Bronchial epithelial cell (primary cell): ENCODE results near the gene CHD1L. TPM values are rescaled to one million over a fixed set of nuclear protein-coding genes. Genes with fewer than 3 reads are reported as not detected.

Experiments used
- DNase-seq: peaks from one replicate; pipeline ENCODE4 v3.0.0-alpha.2; 2010; ENCODE audit warnings: low read depth
- FAIRE-seq: peaks from 2 replicates; lab custom pipeline; 2011; peaks lifted over from hg19 to GRCh38; lab: Jason Lieb, UNC
- H3K27me3 ChIP-seq: 2 replicates; pipeline ENCODE4 v1.5.1; 2011; ENCODE audit warnings: low read length; ENCODE audit not compliant: control insufficient read depth, insufficient read depth
- H3K36me3 ChIP-seq: 2 replicates; pipeline ENCODE4 v1.5.1; 2011; ENCODE audit warnings: low read length; ENCODE audit not compliant: control insufficient read depth, insufficient read depth
- H3K4me3 ChIP-seq: 2 replicates; pipeline ENCODE4 v1.5.1; 2011; ENCODE audit warnings: mild to moderate bottlenecking, low read depth, low read length, control low read depth
- total RNA-seq: library from RNA; depleted of rRNA; stranded (reverse); fragments of >200 nt; gene quantifications from 2 replicates; pipeline ENCODE4 v1.2.1, GENCODE V29; 2014
- TF ChIP-seq, protein P1 (sequence below): IDR thresholded peaks from 2 replicates; pipeline ENCODE4 v1.5.1; 2011; ENCODE audit warnings: mild to moderate bottlenecking, moderate library complexity, low read length, control low read depth, inconsistent platforms; ENCODE audit not compliant: insufficient read depth, severe bottlenecking

Gene CHD1L
- total RNA-seq, 1 donor from 2014 or later = 30.8 TPM

DNA sequence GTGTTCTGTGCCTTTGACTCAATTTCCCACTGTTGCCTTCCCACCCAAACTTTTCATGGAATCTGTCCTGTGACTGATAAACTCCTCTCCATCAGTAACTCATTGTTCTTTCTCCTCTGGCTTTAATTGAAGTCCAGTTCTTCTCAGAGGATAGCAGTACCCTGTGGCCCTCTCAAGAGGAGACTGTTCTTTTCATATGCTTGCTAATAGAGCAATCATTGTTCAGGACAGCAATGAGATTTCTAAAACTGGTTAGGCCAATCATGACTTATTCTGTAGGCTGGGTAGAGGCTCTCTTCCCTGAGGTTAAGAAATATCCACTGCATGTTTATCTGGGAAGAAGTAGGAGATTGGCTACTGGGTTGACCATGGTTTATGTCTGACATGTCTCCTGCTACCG, 98.8 kb downstream of the CHD1L start:
- TF ChIP-seq, protein P1, sequence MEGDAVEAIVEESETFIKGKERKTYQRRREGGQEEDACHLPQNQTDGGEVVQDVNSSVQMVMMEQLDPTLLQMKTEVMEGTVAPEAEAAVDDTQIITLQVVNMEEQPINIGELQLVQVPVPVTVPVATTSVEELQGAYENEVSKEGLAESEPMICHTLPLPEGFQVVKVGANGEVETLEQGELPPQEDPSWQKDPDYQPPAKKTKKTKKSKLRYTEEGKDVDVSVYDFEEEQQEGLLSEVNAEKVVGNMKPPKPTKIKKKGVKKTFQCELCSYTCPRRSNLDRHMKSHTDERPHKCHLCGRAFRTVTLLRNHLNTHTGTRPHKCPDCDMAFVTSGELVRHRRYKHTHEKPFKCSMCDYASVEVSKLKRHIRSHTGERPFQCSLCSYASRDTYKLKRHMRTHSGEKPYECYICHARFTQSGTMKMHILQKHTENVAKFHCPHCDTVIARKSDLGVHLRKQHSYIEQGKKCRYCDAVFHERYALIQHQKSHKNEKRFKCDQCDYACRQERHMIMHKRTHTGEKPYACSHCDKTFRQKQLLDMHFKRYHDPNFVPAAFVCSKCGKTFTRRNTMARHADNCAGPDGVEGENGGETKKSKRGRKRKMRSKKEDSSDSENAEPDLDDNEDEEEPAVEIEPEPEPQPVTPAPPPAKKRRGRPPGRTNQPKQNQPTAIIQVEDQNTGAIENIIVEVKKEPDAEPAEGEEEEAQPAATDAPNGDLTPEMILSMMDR = no peak
- DNase-seq (no peak), FAIRE-seq (no peak)
- H3K27me3 ChIP-seq = no peaks in the 10 kb centered on the region
- H3K4me3 ChIP-seq = no peak overlapping the region
- no peaks in the 10 kb centered on the region for H3K36me3 ChIP-seq

Other genes with a start within 250 kb of the CHD1L start
- gene PRKAB2, start 70.2 kb upstream of the CHD1L start, total RNA-seq = 23.2 and 27.9 TPM in 2 replicates
- 0.51 TPM in 1 of 2 replicates, not detected in the other for gene FMO5, start 17.3 kb upstream of the CHD1L start, total RNA-seq